Right kidney (tissue), 9 donors: Measurements from ENCODE around the gene RCE1.
"Not testable (repeated sequence)": the region's sequence is repeated elsewhere in the genome, so short reads cannot be mapped to it uniquely, and the experiment has no call there.

Experiments
- DNase-seq: peaks from one replicate; pipeline ENCODE4 v3.0.0-alpha.2; 2016
- long read RNA-seq, 8 donors: transcript quantifications; one replicate each; lab custom pipeline, GENCODE V29; 2026

RCE1 gene, protein sequence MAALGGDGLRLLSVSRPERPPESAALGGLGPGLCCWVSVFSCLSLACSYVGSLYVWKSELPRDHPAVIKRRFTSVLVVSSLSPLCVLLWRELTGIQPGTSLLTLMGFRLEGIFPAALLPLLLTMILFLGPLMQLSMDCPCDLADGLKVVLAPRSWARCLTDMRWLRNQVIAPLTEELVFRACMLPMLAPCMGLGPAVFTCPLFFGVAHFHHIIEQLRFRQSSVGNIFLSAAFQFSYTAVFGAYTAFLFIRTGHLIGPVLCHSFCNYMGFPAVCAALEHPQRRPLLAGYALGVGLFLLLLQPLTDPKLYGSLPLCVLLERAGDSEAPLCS
- long read RNA-seq, donor 1, transcript RCE1-201 (8 exons, 1,485 nt) = major isoform, 12 of 14 reads
- long read RNA-seq, donor 1, partial matches to known transcripts = 0 of 14 reads
- long read RNA-seq, donor 1, other reads (novel, unspliced or antisense) = 0 of 14 reads
- long read RNA-seq, donor 2, partial matches to known transcripts = 0 of 6 reads
- long read RNA-seq, donor 2, other reads (novel, unspliced or antisense) = 0 of 6 reads
- long read RNA-seq, donor 3, transcript RCE1-201 (8 exons, 1,485 nt) = major isoform, 5 of 7 reads
- long read RNA-seq, donor 3, partial matches to known transcripts = 0 of 7 reads
- long read RNA-seq, donor 3, other reads (novel, unspliced or antisense) = 0 of 7 reads
- long read RNA-seq, donor 4, transcript RCE1-201 (8 exons, 1,485 nt) = major isoform, 7 of 19 reads
- long read RNA-seq, donor 4, partial matches to known transcripts = 5 of 19 reads
- long read RNA-seq, donor 4, other reads (novel, unspliced or antisense) = 0 of 19 reads
- long read RNA-seq, donor 5, partial matches to known transcripts = 0 of 6 reads
- long read RNA-seq, donor 5, other reads (novel, unspliced or antisense) = 0 of 6 reads
- long read RNA-seq, donor 6, transcript RCE1-201 (8 exons, 1,485 nt) = major isoform, 9 of 13 reads
- long read RNA-seq, donor 6, partial matches to known transcripts = 0 of 13 reads
- long read RNA-seq, donor 6, other reads (novel, unspliced or antisense) = 0 of 13 reads
- long read RNA-seq, donor 7, transcript RCE1-201 (8 exons, 1,485 nt) = major isoform, 6 of 9 reads
- long read RNA-seq, donor 7, partial matches to known transcripts = 0 of 9 reads
- long read RNA-seq, donor 7, other reads (novel, unspliced or antisense) = 0 of 9 reads
- long read RNA-seq, donor 8, partial matches to known transcripts = 0 of 5 reads
- long read RNA-seq, donor 8, other reads (novel, unspliced or antisense) = 0 of 5 reads

DNA sequence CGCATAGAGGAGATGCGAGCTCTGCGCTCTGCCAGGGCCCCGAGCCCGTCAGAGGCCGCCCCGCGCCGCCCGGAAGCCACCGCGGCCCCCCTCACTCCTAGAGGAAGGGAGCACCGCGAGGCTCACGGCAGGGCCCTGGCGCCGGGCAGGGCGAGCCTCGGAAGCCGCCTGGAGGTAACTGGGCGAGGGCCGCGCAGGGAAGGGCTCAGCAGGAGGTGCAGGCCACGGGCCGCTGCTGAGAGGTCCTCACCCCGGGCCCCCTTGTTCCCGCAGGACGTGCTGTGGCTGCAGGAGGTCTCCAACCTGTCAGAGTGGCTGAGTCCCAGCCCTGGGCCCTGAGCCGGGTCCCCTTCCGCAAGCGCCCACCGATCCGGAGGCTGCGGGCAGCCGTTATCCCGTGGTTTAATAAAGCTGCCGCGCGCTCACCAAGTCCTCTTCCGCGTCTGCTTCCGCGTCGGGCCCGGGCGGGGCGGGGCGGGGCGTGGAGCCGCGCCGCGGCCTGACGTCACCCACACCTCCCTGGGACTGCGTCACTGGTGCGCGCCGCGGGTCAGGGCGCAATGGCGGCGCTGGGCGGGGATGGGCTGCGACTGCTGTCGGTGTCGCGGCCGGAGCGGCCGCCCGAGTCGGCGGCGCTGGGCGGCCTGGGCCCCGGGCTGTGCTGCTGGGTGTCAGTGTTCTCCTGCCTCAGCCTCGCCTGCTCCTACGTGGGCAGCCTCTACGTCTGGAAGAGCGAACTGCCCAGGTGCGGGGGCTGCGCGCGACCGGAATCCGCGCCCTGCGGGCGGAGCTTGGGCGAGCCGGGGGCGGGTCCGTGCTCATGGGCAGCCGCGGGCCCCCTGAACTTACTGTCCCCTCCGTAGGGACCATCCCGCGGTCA, at the start of gene RCE1:
TSS of gene RCE1 (plus strand) at position 546 of the 880 bp plus-strand sequence. CDS start at position 561, 15 bp downstream.
- peak; percentile 96 for DNase-seq

DNA sequence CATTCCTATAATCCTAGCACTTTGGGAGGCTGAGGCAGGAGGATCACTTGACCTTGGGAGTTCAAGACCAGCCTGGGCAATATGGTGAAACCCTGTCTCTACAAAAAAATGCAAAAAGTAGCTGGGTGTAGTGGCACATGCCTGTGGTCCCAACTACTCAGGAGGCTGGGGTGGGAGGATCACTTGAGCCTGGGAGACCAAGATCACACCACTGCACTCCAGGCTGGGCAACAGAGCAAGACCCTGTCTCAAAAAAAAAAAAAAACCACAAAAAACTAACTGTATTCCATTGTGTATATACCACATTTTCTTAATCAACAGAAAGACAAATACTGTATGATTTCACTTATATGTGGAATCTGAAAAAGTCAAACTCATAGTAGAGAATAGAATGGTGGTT, 43.4 kb upstream of the RCE1 start:
- DNase-seq = not testable (repeated sequence)

DNA sequence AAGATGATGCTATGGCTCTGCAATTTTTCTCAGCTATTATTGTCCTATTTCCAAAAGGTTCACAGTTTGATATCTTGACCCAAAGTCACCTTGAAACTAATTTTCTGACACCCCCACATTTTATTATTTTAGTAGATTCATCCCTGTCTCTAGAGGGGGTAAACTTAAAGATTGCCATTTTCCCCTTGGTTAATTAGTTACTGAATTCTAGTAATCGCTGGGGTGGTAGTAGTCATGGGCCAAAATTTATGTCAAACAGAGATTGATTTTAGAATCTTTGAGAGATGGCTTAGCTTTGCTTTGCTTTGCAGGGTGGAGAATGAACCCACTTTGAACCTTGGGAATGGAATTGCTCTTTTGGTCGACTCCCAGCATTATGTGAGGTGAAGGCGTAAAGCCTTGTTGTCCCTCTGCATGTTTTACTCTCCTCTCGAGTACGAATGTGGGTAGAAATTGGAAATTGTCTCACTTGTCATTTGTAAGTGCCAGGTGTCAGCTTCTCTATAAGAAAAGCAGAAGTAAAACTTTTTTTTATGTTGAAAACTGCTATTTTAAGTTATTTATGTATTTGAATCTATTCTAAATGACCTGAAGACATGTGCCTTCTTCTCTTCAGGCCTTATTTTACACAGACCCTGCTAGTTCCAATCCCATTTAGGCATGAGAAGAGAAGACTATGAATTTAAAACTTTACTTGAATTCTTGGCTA, 42.4 kb upstream of the RCE1 start:
- DNase-seq = no peak

DNA sequence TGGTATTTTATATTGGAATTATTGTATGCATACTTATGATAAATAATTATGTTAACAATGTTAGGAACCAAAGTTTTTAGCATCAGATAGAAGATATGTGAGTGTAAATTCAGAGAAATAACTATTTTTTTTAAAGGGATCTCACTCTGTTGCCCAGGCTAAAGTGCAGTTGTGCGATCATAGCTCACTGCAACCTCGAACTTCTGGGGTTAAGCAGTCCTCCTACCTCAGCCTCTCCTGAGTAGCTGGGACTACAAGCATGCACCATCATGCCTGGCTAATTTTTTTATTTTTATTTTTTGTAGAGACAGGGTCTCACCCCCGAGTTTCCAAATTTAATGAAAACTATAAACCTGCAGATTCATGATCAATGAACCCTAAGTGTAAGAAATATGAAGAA, 33.6 kb upstream of the RCE1 start:
- no peak for DNase-seq

DNA sequence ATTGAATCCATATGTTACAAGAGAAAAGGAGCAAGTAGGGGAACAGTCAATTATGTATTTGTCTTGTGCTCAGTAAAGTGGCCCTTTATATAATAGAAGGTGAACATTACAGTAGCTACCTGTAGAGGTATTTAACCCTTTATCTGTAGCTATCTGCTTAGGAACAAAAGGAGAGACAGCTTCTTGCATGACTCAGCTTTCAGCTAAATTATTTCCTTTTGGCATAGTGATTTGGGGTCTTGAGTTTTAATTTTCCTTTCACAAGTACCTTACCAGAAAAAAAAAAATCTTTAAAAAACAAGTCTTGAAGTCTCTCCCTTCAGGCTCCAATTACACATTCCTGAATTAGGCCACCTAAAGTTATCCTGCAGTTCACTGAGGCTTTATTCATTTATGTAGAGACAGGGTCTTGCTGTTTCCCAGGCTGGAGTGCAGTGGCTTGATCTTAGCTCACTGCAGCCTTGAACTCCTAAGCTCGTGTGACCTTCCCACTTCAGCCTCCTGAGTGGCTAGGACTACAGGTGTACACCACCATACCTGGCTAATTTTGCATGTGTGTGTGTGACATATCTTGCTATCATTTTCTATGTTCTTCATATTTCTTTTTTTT, 32.6 kb upstream of the RCE1 start:
- no peak for DNase-seq

DNA sequence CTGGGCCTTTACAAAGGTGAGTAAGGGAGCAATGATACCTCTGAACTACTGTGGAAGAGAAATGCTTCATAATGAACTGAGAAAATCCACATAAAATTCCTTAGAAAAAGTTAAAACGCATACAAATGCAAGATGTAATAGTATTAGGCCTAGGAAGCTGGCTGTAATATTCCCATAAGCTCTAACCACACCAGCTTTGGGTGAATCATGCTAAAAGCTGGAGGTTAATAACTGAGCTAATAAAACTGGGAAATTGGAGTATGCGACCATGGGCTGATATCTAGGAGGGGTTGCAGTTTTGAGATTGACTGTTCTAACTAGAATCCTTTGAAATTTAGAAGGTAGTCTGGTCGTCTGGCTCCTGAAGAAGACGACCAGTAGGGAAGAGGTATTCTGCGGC, 28.6 kb upstream of the RCE1 start:
- no peak for DNase-seq

DNA sequence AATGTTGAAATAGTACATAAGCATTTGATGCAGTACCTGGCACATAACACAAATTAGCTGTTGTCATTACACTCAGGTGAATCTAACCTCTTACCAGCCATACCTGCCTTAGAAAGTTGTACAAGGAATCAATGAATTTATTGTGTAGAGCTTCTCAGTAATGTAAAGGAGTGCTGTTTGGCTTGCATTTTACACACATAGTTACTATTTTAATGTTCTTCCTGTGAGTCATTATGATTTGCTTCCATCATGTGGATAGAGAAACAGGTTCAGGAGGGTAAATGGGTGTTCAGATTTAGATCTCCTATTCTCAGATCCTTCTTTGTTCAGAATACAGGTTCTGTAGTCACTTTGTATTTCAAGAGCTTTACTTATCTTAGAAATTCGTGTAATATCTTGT, 27.6 kb upstream of the RCE1 start:
- DNase-seq = no peak

DNA sequence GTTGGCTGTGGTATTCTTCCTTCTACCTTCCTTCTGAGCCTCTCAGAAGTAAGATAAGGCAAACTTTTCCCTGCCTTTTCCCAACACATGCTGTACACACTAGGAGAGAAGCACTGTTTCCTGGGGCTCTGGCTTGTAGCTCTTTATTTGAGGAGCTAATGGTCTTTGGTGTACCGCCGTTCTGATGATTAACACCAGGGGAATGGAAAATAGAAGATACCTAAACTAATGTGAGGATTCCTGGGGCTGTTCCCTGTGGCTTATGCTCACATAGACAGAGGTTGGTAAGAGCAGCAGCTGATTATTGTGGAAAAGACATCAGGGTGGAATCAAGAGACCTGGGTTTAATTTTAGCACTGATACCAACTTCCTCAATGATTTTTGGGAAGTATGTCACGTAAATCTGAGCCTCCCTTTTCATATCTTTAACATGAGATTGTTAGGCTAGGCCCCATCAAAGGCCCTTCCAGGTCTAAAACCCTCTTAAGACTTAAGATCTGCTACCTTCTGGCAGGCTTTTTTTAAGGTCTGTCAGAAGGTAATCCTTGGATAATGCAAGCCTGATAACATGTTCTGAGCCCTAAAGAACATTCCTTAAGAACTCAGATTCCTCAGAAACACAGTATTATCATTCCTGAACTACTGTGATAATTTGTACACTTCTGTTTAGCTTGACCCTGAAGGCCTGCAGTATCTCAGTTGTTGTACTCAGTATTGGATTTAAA, 24.8 kb upstream of the RCE1 start:
- no peak for DNase-seq

DNA sequence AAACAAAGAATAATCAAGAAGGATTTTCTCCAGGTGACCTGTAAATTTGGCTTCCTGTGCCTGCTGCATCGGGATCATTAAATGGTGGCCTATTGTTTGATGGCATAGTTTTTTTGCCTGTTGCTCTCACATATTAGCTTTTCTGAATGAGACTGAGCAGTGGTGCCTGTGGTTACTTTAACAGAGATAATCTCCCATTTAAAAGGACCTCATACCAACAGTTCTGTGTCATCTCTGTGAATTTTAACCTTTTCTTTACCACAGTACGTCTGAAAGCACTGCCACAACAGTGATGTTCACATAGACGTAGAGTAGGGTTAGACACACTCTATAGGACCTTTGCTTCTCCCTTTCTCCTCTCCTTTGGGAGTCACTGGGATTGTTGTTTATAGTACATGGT, 22.9 kb upstream of the RCE1 start:
- no peak for DNase-seq

DNA sequence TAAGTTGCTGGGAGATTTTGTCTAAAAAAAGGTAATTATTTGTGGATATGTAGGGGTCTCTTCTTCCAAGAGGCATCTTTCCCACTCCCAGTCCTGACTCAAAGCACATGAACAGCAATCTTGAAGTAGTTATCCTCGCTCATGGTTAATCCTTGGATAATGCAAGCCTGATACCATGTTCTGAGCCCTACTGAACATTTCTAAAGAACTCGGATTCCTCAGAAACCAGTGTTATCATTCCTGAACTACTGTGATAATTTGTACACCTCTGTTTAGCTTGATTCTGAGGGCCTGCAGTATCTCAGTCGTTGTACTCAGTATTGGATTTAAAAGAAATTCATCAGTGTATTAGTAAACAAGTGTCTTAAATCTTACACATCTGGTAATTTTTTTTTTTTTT, 22.3 kb upstream of the RCE1 start:
- no peak for DNase-seq

DNA sequence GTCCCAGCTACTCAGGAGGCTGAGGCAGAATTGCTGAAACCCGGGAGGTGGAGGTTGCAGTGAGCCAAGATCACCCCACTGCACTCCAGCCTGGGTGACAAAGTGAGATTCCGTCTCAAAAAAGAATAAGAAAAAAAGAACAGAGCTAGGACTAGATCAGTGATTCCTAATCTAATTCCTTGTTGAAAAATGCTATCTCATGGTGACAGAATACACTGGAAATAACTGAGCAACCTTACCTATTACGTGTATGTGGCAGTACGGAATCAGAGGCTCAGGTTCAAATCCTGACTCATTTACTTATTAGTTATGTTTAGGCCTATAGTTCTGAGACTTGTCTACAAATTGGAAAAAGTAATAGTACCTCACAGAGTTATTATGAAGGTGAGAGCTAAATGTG, 19.5 kb upstream of the RCE1 start:
- no peak for DNase-seq

DNA sequence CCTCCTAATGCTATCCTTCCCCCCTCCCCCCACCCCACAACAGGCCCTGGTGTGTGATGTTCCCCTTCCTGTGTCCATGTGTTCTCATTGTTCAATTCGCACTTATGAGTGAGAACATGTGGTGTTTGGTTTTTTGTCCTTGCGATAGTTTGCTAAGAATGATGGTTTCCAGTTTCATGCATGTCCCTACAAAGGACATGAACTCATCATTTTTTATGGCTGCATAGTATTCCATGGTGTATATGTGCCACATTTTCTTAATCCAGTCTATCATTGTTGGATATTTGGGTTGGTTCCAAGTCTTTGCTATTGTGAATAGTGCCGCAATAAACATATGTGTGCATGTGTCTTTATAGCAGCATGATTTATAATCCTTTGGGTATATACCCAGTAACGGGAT, 18.7 kb upstream of the RCE1 start:
- DNase-seq = not testable (repeated sequence)

DNA sequence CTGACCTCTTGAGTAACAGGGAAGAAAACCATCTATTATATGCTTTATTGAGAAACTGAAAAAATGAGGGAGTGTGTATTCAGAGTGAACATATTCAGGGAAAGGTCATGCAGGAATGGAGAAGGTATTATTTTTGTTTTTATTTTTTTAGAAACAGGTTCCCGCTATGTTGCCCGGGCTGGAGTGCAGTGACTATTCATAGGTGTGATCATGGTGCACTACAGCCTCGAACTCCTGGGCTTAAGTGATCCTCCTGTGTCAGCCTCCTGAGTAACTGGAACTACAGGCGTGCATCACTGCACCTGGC, 8.7 kb upstream of the RCE1 start:
- no peak for DNase-seq

DNA sequence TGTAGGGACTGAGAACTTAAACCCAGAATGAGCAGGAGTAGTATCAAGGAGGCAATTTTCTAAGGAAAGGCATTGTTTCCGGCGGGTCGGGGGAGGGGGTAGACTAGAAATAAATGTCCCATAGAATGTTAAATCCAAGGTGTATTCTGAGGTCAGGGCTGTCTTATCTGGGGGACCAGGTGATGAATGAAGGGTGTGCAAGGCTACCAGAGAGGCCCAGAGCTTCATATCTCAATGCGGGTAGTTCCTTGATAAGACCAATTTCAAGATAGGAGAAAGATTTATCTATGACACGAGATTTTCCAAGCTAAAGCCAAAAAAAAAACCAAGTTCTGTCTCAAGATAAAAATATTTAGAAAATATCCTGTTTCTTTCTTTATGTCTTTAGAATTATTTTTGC, 8.3 kb upstream of the RCE1 start:
- no peak for DNase-seq

DNA sequence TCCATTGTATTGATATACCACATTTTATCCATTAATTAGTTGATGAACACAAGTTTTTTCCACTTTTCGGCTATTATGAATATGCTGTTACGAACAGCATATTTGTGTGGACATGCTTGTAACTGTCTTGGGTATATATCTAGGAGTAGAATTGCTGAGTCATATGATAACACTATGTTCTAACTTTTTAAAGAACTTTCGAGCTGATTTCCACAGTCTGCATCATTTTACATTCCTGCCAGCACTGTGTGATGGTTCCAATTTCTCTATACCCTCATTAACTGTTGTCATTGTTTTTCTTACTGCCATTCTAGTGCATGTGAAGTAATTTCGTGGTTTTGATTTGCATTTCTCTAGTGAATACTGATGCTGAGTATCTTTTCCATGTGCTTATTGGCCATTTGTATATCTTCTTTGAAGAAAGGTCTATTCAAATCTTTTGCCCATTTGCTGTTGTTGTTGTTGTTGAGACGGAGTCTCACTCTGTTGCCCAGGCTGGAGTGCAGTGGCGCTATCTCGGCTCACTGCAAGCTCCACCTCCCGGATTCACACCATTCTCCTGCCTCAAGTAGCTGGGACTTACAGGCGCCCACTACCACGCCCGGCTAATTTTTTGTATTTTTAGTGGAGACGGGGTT, 7.4 kb upstream of the RCE1 start:
- no peak for DNase-seq

DNA sequence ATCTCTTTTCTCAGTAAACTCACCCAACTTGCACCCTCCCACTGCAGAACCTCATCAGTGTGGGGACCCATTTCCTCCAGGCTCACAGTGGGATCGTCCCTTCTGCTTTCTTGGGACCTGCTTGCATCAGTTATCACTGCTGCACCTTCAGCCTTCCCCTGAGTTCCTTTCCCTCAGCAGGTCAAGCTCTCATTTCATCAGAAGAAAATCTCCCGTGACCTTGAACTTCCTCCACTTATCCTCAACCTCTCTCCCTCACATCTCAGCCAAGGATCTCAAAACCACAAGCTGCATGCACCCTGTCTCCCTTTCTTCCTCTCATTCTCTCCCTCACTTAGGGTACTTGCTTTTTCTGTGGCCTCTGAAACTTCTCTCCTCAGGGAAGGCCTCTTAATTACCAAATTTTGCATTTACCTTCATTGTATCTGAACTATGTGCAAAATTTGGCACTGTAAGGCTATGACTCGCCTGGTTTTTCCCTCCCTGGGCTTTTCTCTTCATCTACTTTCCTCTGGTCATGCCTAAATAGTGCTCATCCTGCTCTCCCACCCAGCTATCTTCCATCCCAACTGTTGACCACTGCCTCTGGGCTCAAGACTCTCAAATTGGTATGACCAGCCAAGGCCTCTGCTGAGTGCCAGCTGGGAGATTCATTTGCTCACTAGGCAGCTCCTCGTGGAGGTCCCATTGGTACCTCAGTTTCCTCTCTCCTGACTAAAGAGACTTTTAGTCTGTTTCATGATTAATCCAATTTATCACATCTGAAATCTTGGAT, 2.7 kb upstream of the RCE1 start:
- DNase-seq = no peak

DNA sequence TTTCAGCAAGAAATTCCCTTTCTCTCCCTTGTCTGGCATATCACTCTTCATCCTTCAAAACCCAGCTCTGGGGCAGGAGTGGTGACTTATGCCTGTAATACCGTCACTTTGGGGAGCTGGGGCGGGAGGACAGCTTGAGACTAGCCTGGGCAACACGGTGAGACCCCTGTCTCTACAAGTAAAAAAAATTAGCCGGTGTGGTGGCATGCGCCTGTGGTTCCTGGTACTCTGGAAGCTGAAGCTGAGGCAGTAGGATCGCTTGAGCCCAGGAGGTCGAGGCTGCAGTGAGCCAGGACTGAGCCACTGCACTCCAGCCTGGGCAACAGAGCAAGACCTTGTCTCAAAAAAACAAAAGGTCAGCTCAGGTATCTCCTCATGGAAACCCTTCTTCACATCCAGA, 1.4 kb upstream of the RCE1 start:
- no peak for DNase-seq

DNA sequence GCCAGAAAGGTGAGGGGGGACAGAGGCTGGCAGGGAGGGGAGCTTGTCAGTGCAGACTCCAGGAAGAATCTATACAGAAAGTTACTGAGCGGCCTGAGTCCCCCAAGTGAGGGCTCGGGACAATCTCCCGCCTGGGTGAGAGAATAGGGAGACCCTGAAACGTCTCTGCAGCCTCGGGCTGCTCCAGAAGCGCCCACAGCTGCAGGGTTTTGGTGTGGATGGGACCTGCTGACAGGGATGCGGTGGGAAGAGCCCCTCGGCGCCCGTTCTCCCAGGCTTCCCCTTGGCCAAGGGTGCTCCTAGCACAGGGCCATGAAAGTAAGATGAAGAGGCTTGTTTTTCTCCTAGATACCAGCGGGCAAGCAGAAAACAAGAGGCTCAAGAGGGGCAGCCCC, 743 bp upstream of the RCE1 start:
- no peak for DNase-seq
